GM18526 (cell line): Measurements from ENCODE around the gene PMPCA.
A peak's percentile ranks its signal among the peaks of the same experiment; 100 is the strongest.

Experiments used
- POLR2A ChIP-seq: IDR thresholded peaks from 3 replicates; pipeline ENCODE4 v1.6.1; 2011; ENCODE audit not compliant: insufficient read length; ENCODE audit errors: extremely low read depth

PMPCA gene, protein sequence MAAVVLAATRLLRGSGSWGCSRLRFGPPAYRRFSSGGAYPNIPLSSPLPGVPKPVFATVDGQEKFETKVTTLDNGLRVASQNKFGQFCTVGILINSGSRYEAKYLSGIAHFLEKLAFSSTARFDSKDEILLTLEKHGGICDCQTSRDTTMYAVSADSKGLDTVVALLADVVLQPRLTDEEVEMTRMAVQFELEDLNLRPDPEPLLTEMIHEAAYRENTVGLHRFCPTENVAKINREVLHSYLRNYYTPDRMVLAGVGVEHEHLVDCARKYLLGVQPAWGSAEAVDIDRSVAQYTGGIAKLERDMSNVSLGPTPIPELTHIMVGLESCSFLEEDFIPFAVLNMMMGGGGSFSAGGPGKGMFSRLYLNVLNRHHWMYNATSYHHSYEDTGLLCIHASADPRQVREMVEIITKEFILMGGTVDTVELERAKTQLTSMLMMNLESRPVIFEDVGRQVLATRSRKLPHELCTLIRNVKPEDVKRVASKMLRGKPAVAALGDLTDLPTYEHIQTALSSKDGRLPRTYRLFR

DNA sequence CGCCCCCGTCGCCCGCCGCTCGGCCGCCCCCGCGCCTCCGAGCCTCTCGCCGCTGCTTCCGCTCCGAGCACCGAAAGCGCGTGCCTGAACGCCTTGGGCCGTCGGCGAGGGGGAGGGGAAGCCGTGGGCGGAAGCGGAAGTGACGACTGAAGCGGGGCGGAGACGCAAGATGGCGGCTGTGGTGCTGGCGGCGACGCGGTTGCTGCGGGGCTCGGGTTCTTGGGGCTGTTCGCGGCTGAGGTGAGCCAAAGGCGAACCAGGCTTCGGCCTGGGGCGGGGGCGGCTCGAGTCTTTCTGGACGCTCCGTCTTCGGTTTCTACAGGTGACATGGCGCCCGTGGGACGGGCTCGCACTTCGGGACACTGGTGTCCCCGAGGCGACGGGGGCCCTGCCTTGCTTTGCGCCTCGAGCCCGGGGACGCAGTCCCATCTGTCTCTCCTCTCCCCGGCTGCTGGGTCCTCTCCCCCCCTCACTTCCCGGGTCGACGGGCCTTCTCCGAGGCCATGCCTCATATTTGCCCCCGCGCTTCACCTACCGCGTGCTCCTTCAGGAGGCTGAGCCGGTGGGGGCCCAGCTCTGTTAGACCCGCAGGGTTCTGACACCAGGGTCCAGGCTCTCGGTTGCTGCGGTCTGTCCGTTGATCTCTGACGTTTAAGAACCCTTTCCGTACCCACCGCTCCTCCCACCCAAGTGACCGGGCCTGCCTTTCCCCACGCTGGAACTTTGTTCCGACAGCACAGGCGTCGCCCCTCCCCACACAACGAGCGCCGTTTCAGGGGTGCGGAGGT is at the start of gene PMPCA, which contains the start of gene ENTR1:
Gene PMPCA (plus strand): TSS at position 159 of the 788 bp plus-strand sequence. CDS start 11 bp downstream, at position 170.
Gene ENTR1 (minus strand): TSS at position 115 of the 788 bp plus-strand sequence. CDS start 217 bp downstream, outside the sequence.
- peak; percentile 94 for TF ChIP-seq POLR2A

DNA sequence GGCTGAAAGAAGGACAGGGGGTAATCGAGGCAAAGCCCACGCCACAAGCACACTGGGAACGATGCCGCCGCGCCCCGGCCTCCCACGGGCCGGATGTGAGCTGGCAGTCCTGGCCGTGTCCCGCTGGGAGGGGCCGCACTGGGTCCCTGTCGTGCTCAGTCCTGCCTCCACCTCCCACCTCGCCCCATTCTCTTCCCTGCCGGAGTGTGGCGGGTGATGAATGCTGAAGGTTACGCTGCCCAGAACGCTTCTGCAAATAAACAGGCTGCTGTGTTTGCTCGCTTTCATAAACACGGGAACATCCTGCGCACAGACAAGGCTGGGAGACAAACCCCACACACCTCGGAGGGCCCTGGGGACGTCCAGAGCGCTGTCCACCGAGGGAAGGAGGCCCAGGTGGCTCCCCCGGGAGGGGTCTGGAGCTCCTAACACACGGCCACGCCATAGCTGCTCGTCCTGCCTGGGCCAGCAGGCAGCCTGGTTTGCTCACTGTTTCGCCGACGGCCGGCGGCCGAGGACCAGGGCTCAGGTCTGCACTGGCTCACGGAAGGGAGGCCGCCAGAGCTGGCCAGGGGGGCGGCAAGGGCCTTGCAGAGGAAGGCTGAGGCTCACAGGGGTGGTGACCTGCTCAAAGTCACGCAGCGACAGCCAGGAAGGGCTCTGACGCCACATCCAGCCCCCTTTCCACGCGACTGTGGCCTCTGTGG is 49.3 kb upstream of the PMPCA start:
- TF ChIP-seq POLR2A, result no peak

DNA sequence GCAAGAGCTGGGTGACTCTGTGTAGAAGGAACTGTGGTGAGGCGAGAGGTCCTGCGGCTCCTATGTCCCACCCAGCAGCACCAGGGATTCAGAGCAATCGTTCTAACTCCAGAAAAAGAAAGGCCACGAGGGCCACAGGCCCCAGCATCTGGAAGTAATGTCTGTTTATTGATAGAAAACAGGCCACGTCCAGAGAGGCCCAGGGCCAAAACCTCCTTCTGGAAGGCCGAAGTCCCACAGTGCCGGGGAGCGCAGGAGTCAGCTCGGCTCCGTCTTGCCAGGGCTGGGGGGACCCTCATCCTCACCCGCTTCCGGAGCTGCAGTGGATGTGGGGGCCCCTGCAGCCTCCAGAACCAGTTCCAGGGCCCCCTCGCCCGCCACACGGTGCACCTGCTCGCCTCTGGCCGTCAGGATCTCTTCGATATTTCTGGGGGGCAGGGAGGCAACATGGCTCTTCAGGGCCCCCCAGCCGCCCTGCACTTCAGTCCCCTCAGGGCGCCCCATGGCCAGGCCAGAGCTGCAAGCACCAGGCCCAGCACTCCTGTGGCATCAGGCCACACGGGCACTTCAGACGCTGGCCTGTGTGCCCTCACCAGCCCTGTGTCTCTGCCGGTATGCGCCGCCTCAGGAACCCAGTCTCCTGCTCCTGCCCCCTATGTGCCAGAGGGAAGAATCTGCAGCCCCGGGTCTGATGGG is 48.6 kb upstream of the PMPCA start:
- no peak for TF ChIP-seq POLR2A

DNA sequence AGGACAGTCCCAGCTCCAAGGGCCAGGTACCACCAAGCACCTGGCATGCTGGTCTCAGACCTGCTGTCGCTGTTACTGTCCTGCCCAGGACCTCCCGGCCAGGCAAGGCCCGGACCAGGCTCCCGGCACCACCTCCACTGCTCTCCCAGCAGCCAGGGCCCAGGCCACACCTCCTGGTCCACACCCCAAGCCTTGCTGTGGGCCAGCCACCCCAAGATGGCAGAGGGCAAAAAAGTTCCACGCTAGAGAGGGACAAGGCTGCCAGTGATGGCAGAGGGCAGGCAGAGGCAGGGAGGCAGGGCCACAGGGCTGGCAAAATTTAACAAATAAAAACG is 48.0 kb upstream of the PMPCA start:
- no peak for TF ChIP-seq POLR2A

DNA sequence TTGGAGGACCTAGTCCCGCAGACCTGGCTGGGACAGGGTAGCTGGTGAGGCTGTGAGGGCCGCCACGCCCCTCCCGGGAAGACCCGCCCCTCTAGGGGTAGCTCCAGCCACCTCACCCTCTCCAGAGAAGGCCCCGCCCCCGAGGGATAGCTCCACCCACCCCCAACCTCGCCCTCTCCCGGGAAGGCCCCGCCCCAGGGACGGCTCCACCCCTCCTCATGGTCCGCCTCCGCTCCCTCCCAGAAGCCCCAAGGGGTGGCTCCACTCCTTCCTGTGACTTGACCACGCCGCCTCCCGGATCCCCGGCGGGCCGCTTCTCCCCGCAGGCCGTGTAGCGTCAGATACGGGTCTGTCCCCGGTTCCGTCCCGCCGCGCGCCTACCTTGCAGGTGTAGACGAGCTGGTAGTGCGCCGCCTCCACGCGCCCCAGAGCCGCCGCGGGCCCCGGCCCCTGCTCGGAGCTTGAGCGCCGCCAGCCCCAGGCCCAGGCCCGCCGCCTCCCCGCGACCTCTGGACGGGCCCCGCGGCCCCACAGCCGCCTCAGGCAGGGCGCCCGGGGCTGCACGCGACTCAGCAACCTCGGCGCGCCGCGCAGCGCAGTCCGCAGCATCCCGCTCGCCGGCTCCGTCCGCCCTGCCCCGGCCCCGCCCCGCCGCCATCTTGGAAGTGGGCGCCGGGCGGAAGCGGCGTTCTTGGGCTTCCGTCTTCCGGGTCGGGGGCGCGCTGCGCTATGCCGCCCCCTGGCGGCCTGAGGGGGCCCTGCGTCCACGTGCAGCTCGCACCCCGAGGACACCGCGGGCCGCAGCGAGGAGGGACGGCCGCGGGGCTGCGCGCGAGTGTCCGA is 47.1 kb upstream of the PMPCA start, which contains the start of gene DNLZ:
Gene DNLZ (minus strand): TSS at position 639 of the 843 bp plus-strand sequence. CDS start 30 bp downstream, at position 609.
- peak; percentile 91 for TF ChIP-seq POLR2A

DNA sequence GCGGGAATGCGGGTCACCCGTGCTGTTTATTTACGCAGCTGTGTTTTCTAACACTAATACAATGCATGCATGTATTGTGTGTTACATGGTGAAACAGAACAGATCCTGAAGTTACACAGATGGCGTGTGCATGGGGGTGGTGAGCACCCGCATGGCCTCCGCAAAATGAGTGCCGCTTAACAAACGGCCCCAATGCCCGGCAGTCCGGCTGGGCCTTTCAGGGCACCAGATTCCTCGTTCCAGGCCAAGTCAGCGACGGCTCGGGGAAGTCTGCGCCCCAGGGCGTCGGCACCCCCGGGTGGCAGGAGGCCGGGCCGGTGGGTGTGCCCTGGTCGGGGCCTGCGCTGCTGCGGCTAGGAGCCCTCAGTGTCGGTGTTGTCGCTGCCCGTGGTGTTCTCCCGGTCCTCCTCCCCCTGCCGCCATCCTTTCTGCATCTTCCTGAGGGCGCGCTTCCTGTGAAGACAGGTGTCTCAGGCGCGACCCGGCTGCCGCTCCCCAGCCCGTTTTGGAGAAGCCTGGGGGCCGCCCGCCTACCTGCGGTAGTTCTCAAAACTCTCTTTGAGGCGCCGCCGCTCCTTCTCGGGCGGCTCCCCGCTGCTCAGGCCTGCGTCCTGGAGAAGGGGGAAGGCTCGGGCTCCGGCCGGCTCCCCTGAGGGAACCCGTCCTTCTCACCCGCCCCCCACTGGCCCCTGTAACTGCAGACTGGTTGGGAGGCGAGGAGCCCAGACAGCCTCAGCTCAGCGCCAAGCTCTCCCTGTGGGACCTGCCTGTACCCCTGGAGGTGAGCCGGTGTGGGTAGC is 46.3 kb upstream of the PMPCA start:
- TF ChIP-seq POLR2A, result no peak

DNA sequence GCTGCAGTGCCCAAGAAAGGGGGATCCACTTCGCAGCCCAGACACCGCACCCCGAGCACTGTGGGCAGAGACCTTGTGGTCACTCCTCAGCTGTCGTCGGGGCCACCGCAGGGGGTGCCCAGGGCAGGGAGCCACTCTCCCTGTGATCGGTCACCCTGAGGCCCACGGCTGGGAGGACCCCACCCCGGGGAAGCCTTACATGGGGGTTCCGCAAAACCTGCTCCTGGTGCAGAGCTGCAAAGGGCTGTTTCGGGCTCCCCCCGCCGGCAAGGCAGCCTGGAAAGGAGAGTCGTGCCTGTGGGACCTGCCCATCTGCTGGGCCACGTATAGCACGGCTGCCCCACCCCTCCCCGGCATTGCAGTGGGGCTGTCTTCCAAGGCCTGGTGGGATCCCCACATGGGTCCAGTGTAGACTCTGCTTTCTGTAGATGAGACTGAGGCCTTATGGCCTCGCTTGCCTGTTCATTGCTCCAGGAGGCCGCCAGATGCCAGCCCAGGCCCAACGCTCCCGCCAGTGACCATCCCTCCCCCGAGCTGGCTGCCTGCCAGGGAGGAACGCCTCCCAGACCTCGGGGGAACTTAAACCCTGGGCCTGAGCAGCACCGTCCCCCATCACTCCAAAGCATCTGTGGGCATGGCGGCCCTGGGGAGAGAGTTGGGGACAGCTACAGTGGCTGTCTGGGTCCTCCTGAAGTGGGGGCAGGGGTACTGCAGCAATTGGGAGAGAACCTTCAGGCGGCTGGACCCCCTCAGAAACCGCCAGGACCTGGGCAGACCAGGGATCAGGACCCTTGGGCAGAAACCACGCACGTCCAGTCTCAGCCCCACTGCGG is 45.3 kb upstream of the PMPCA start:
- no peak for TF ChIP-seq POLR2A

- no peak for TF ChIP-seq POLR2A
These were observed 44.7 kb upstream of the PMPCA start for GRCh38 chr9:136365775-136366222.

- TF ChIP-seq POLR2A, result no peak
These were observed 43.6 kb upstream of the PMPCA start for GRCh38 chr9:136366826-136367225.

- no peak for TF ChIP-seq POLR2A
These were observed 42.9 kb upstream of the PMPCA start for GRCh38 chr9:136367296-136368145.

DNA sequence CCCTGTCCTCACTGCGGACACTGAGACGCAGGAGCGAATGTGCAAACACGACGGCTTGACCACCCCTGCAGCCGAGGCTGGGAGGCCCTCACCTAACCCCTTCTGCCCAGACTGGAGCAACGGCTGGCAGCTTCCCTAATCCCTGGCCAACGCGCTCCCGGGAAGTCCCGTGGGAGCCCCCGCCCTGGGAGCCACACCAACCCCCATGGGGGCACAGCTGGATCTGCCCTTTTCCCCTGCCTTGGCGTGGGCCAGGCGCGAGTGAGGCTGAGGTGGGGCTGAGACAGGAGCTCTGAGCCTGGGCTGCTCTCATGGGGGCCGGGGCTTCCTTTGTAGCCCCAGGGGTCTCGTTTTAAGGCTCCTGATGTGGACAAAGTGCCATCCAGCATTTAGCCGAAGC is 42.3 kb upstream of the PMPCA start:
- TF ChIP-seq POLR2A, result no peak
